Activated naive CD4-positive, alpha-beta T cell treated with anti-CD3 and anti-CD28 coated beads, Interleukin-2, amount 10 ng/mL, durations not matched to agents 7 days and 5 days (primary cell): ENCODE measurements around the gene NOL6.
"Not testable (repeated sequence)": the region's sequence is repeated elsewhere in the genome, so short reads cannot be mapped to it uniquely, and the experiment has no call there.

ENCODE experiments used
- CTCF ChIA-PET: fragments of 350-600 bp; sonication (Branson Sonifier 250); formaldehyde crosslinking; loops from one replicate; lab custom pipeline; 2021; ENCODE audit warnings: antibody characterized with exemption; lab: Charles Lee
- DNase-seq: peaks from one replicate; pipeline ENCODE4 v3.0.0-alpha.2; 2020
- H3K27ac Mint-ChIP-seq: one replicate; pipeline ENCODE4 v1.8.0; 2021; ENCODE audit warnings: mild to moderate bottlenecking, moderate library complexity, mixed read lengths
- H3K27me3 Mint-ChIP-seq: one replicate; pipeline ENCODE4 v1.8.0; 2021; ENCODE audit warnings: mild to moderate bottlenecking, mixed read lengths
- H3K36me3 Mint-ChIP-seq: one replicate; pipeline ENCODE4 v1.8.0; 2021; ENCODE audit warnings: mixed read lengths
- H3K4me1 Mint-ChIP-seq: one replicate; pipeline ENCODE4 v1.8.0; 2021; ENCODE audit warnings: mixed read lengths
- H3K4me3 Mint-ChIP-seq: one replicate; pipeline ENCODE4 v1.8.0; 2021; ENCODE audit warnings: mild to moderate bottlenecking, moderate library complexity, mixed read lengths
- H3K9me3 Mint-ChIP-seq: one replicate; pipeline ENCODE4 v1.8.0; 2021; ENCODE audit warnings: mixed read lengths

The NOL6 gene

DNA sequence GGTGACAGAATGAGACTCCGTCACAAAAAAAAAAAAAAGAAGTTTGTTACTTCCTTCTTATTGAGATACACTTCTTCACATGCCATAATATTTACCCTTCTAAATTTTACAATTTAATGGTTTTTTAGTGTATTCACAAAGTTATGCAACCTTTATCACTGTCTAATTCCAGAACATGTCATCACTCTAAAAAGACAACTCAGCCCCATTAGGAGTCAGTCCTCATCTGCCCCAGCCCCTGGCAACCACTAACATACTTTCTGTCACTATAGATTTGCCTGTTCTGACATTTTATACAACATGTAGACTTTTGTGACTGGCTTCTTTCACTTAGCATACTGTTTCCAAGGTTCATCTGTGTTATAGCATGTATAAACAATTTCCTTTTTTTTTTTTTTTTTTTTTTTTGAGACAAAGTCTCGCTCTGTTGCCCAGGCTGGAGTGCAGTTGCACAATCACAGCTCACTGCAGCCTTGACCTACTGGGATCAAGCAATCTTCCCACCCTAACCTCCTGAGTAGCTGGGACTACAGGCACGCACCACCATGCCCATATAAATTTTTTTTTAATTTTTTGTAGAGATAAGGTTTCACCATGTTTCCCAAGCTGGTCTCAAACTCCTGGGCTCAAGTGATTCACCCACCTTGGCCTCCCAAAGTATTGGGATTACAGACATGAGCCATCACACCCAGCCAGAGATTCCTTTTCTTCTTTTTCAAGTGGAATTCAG is 44.3 kb downstream of the NOL6 start:
- no peak overlapping the region for H3K27ac Mint-ChIP-seq
- H3K36me3 Mint-ChIP-seq = no peaks in the 10 kb centered on the region
- no peaks in the 10 kb centered on the region for H3K27me3 Mint-ChIP-seq
- H3K9me3 Mint-ChIP-seq = no peaks in the 10 kb centered on the region
- CTCF ChIA-PET = interaction anchor here (0.6 to 2.3 kb wide), 3 partner anchors 9 to 37 kb away, joined by 3 to 6 read pairs (median 3); no protein-coding TSS in a partner anchor
- no peak for DNase-seq
- no peak overlapping the region for H3K4me3 Mint-ChIP-seq
- H3K4me1 Mint-ChIP-seq = peaks cover 5% of the 10 kb centered on the region

DNA sequence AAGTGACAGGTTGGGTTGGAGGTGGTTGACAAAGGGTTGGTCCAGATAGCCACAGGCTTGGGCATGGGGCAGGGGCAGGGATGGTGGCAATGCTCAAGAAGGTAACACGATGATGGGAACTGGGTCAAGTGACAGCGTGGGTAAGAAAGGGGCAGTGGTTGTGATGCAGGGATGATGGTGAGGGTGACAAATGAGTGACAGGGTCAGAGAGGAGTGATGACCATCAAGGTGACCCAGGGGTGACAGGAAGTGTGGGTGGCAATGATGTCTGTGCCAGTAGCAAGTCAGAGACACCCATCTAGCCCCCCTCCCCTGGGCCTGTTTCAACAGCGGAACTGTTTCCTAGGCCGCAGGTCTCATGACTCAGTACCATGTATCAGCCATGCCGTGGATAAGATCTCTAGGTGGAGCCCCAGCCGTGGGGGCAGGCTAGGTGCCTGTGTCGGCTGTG is 46.9 kb downstream of the NOL6 start:
- CTCF ChIA-PET = no interaction called here
- Mint-ChIP-seq H3K9me3 (no peaks in the 10 kb centered on the region), H3K4me3 (no peak overlapping the region), H3K36me3 (no peaks in the 10 kb centered on the region), H3K27ac (no peak overlapping the region), H3K4me1 (peaks cover 2% of the 10 kb centered on the region), H3K27me3 (no peaks in the 10 kb centered on the region)
- DNase-seq = no peak

DNA sequence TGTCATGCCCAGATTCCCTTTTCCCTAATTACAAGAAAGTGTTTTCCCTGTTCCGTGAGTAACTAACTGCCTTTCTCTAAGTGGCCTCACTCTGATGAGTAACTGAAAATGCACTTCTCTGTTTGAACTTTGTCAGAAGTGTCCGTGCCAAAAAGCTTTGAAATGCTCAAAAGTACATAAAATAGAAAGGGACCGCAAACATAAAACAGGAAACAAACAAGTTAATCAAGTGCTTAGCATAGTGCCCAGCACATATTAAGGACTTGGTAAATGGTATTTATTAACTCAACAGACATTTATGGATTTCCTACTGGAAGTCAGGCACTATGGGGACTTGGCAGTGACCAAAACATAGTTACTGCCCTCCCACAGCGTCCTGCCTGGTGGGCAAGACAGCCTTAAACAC is 48.6 kb downstream of the NOL6 start:
- Mint-ChIP-seq H3K4me1 (peaks cover 6% of the 10 kb centered on the region), H3K36me3 (no peaks in the 10 kb centered on the region)

DNA sequence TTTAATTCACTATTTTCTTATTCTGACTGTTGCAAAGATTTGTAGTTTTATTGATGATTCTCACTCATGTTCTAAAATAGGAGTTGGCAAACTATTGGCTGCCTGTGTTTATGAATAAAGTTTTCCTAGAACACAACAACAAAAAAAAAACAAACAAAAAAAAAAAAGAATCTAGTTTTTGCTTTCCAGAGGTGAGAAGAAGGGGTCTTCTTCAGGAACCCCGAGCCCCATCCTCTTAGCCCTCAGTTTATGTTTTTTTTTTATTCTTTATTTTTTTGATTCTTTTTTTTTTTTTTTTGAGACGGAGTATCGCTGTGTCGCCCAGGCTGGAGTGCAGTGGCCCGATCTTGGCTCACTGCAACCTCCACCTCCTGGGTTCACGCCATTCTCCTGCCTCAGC is 49.2 kb downstream of the NOL6 start:
- DNase-seq, H3K4me3 Mint-ChIP-seq, H3K9me3 Mint-ChIP-seq, H3K27ac Mint-ChIP-seq, H3K36me3 Mint-ChIP-seq, CTCF ChIA-PET: not testable (repeated sequence)
- H3K27me3 Mint-ChIP-seq = peaks cover 13% of the 10 kb centered on the region
- peaks cover 11% of the 10 kb centered on the region for H3K4me1 Mint-ChIP-seq

More for the DNA sequence above, 48.6 kb downstream of the NOL6 start:
- Mint-ChIP-seq H3K4me3 (no peak overlapping the region), H3K27me3 (peaks cover 6% of the 10 kb centered on the region), H3K27ac (no peak overlapping the region), H3K9me3 (no peaks in the 10 kb centered on the region)
- CTCF ChIA-PET = no interaction called here
- no peak for DNase-seq

- H3K27ac Mint-ChIP-seq, DNase-seq, H3K36me3 Mint-ChIP-seq, CTCF ChIA-PET, H3K4me3 Mint-ChIP-seq, H3K9me3 Mint-ChIP-seq: not testable (repeated sequence)
- H3K4me1 Mint-ChIP-seq = peaks cover 15% of the 10 kb centered on the region
- H3K27me3 Mint-ChIP-seq = peaks cover 14% of the 10 kb centered on the region
Measured at GRCh38 chr9:33424043-33424442, 49.7 kb downstream of the NOL6 start.

DNA sequence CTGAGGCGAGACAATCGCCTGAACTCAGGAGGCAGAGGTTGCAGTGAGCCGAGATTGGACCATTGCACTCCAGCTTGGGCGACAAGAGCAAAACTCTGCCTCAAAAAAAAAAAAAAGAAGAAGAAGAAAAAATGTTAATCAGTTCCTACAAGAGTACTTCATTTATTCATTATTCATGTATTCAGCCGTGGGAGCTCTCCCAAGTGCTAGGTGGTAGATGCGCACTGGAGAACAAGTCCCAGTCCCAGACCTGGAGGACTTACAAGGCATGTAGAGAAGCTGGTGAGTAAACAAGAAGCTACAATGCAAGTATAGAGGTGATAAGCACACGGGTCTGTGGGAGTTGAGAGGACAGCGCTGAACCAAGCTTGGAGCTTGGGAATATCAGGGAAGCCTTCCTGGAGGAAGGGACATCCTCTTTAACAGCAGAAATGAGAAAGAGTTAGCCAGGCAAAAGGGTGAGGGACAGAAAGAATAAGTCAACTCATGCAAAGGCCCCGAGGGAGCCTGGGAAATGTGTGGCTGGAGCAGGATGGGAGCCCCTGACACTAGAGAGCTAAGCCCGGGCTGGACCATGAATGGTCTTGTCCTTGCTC is 53.9 kb downstream of the NOL6 start:
- Mint-ChIP-seq H3K4me3 (no peak overlapping the region), H3K27me3 (peaks cover 14% of the 10 kb centered on the region), H3K4me1 (peaks cover 54% of the 10 kb centered on the region), H3K36me3 (peaks cover 2% of the 10 kb centered on the region), H3K9me3 (no peaks in the 10 kb centered on the region), H3K27ac (no peak overlapping the region)
- CTCF ChIA-PET = interaction anchor here (0.9 to 11.2 kb wide), 2 partner anchors 17 to 29 kb away, joined by 3 to 193 read pairs; partner anchors contain the start of gene AQP3
- no peak for DNase-seq

- H3K27me3 Mint-ChIP-seq = peaks cover 14% of the 10 kb centered on the region
- H3K9me3 Mint-ChIP-seq = no peaks in the 10 kb centered on the region
- H3K4me1 Mint-ChIP-seq = peaks cover 67% of the 10 kb centered on the region
- CTCF ChIA-PET = interaction anchor here (6.4 to 11.2 kb wide), 2 partner anchors 31 to 47 kb away, joined by 77 to 193 read pairs; partner anchors contain the start of gene AQP3
- H3K27ac Mint-ChIP-seq = peak overlapping the region; percentile 98
- H3K36me3 Mint-ChIP-seq = peaks cover 2% of the 10 kb centered on the region
- peak overlapping the region; percentile 3 for H3K4me3 Mint-ChIP-seq
- DNase-seq = no peak
Measured at GRCh38 chr9:33418090-33418489, 55.6 kb downstream of the NOL6 start.

GRCh38 chr9:33416996-33417395 is 56.7 kb downstream of the NOL6 start:
- Mint-ChIP-seq H3K36me3 (peaks cover 2% of the 10 kb centered on the region), H3K4me3 (peak overlapping the region; percentile 3), H3K27me3 (peaks cover 14% of the 10 kb centered on the region), H3K9me3 (no peaks in the 10 kb centered on the region), H3K27ac (peak overlapping the region; percentile 98), H3K4me1 (peaks cover 68% of the 10 kb centered on the region)
- CTCF ChIA-PET = interaction anchor here (0.9 to 11.2 kb wide), 6 partner anchors 13 to 145 kb away, joined by 3 to 193 read pairs (median 25); partner anchors contain the start of gene AQP3
- peak; percentile 55 for DNase-seq

DNA sequence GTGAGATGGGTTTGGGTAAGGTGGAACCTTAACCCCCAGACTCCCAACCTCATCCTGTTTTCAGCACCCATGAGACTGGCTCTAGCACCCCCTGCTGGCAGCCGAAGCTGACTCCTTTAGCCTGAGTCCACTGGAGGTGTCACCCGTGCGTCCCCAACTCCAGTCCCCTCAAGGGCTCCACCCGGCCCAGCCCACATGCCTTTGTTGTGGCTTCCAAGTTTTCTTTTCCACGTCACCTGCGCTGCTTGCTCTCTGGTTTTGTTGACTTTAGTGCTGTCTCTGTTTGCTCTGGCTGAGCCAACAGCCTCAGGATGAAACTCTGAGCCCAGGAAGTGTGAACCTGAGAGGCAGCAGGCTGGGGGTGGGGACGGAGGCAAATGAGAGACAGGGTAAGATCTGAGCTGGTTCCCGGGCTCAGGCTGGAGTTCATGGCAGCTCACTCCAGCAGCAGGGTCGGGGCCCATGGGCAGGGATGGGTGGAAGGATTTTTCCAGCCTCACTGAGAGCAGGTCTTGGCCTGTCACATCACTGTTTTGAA is 58.2 kb downstream of the NOL6 start:
- Mint-ChIP-seq H3K36me3 (peaks cover 2% of the 10 kb centered on the region), H3K4me1 (peaks cover 69% of the 10 kb centered on the region), H3K4me3 (peak overlapping the region; percentile 68), H3K27me3 (peaks cover 15% of the 10 kb centered on the region), H3K27ac (peak overlapping the region; percentile 98), H3K9me3 (no peaks in the 10 kb centered on the region)
- CTCF ChIA-PET = interaction anchor here (0.7 to 11.2 kb wide), 16 partner anchors 9 to 133 kb away, joined by 3 to 193 read pairs (median 8); partner anchors contain the start of genes AQP3, AQP7, NFX1 and NOL6
- DNase-seq = peak; percentile 99

DNA sequence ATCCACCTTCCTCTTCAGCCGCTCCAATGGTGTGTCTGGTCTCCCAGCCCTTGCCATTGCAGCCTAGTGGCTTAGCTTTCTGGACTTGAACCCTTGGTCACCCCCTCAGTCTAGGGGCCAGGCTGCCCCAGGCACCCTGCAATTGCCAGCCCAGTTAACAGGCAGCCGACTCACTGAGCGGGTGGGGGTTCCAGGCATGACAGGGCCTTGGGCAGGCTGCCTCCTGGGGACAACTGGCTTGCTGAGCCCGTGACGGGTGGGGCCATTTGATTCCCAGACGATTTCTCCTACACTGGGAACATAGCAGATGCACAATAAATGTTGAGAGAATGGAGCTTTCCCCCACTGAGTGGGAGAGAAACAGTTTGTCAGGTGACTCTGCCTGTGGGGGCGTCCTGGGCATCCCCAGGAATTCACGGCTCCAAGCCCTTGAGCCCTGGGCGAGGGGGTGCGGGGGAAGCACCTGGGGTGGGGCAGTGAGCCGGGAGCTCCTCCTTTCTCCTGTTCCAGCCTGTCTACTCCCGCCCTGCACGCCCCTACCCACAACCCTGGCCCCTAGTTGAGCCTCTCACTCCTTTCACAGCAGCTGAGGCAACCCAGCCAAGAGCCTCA is 58.7 kb downstream of the NOL6 start:
- Mint-ChIP-seq H3K4me3 (peak overlapping the region; percentile 68), H3K27me3 (peaks cover 11% of the 10 kb centered on the region), H3K27ac (peak overlapping the region; percentile 98), H3K9me3 (no peaks in the 10 kb centered on the region), H3K36me3 (peaks cover 2% of the 10 kb centered on the region), H3K4me1 (peaks cover 63% of the 10 kb centered on the region)
- CTCF ChIA-PET = interaction anchor here (0.7 to 11.2 kb wide), 14 partner anchors 8 to 132 kb away, joined by 3 to 193 read pairs (median 8); partner anchors contain the start of genes AQP3, AQP7, NFX1 and NOL6
- DNase-seq = no peak

- CTCF ChIA-PET = interaction anchor here (1.3 to 11.2 kb wide), 8 partner anchors 10 to 130 kb away, joined by 3 to 193 read pairs (median 32); partner anchors contain the start of genes AQP3, AQP7 and NOL6
- Mint-ChIP-seq H3K27ac (peak overlapping the region; percentile 98), H3K4me3 (no peak overlapping the region), H3K27me3 (peaks cover 5% of the 10 kb centered on the region), H3K9me3 (no peaks in the 10 kb centered on the region), H3K36me3 (peaks cover 2% of the 10 kb centered on the region), H3K4me1 (peaks cover 58% of the 10 kb centered on the region)
- peak; percentile 35 for DNase-seq
Measured at GRCh38 chr9:33414268-33414667, 59.5 kb downstream of the NOL6 start.
